ENCODE results near the gene TAX1BP3. TPM values are rescaled to one million over a fixed set of nuclear protein-coding genes. Genes with fewer than 3 reads are reported as not detected.

Gene TAX1BP3
- total RNA-seq, 1 donor from 2014 or later = 148 TPM

- peaks cover 40% of the 10 kb centered on the region for H3K36me3 Mint-ChIP-seq (ENCODE audit: low read depth, unreplicated experiment)
- H3K9me3 Mint-ChIP-seq (ENCODE audit: unreplicated experiment) = no peaks in the 10 kb centered on the region
- DNase-seq (ENCODE audit: low spot score) = no peak
- no peak for TF ChIP-seq CTCF (IDR thresholded peaks at IDR 0.05; ENCODE audit: unreplicated experiment)
- H3K4me3 Mint-ChIP-seq (ENCODE audit: unreplicated experiment) = no peak overlapping the region
- no peak overlapping the region for H3K27ac Mint-ChIP-seq (ENCODE audit: unreplicated experiment)
- no peaks in the 10 kb centered on the region for H3K4me1 Mint-ChIP-seq (ENCODE audit: unreplicated experiment)
- H3K27me3 Mint-ChIP-seq (ENCODE audit: unreplicated experiment) = peaks cover 1% of the 10 kb centered on the region
Observed at GRCh38 chr17:3621146-3621720, 47.1 kb downstream of the TAX1BP3 start.

GRCh38 chr17:3615160-3615870 is 53.1 kb downstream of the TAX1BP3 start:
- no peak overlapping the region for H3K4me3 Mint-ChIP-seq (ENCODE audit: unreplicated experiment)
- no peak for TF ChIP-seq CTCF (IDR thresholded peaks at IDR 0.05; ENCODE audit: unreplicated experiment)
- no peaks in the 10 kb centered on the region for H3K9me3 Mint-ChIP-seq (ENCODE audit: unreplicated experiment)
- H3K27ac Mint-ChIP-seq (ENCODE audit: unreplicated experiment) = no peak overlapping the region
- no peak for DNase-seq (ENCODE audit: low spot score)
- peaks cover 1% of the 10 kb centered on the region for H3K27me3 Mint-ChIP-seq (ENCODE audit: unreplicated experiment)
- H3K4me1 Mint-ChIP-seq (ENCODE audit: unreplicated experiment) = no peaks in the 10 kb centered on the region
- H3K36me3 Mint-ChIP-seq (ENCODE audit: low read depth, unreplicated experiment) = peaks cover 40% of the 10 kb centered on the region

GRCh38 chr17:3613124-3613523 is 55.3 kb downstream of the TAX1BP3 start:
- H3K9me3 Mint-ChIP-seq (ENCODE audit: unreplicated experiment) = no peaks in the 10 kb centered on the region
- TF ChIP-seq CTCF (IDR thresholded peaks at IDR 0.05; ENCODE audit: unreplicated experiment) = no peak
- no peaks in the 10 kb centered on the region for H3K27me3 Mint-ChIP-seq (ENCODE audit: unreplicated experiment)
- H3K4me1 Mint-ChIP-seq (ENCODE audit: unreplicated experiment) = no peaks in the 10 kb centered on the region
- DNase-seq (ENCODE audit: low spot score) = no peak
- no peak overlapping the region for H3K27ac Mint-ChIP-seq (ENCODE audit: unreplicated experiment)
- H3K4me3 Mint-ChIP-seq (ENCODE audit: unreplicated experiment) = no peak overlapping the region
- H3K36me3 Mint-ChIP-seq (ENCODE audit: low read depth, unreplicated experiment) = peaks cover 40% of the 10 kb centered on the region

Other genes starting within 250 kb of the TAX1BP3 start
- not detected for gene OR1E2, start 234.7 kb downstream of the TAX1BP3 start, total RNA-seq (ENCODE audit: unreplicated experiment)
- not detected for gene SPATA22, start 196.8 kb downstream of the TAX1BP3 start, total RNA-seq (ENCODE audit: unreplicated experiment)
- not detected for gene ASPA, start 192.6 kb downstream of the TAX1BP3 start, total RNA-seq (ENCODE audit: unreplicated experiment)
- gene TRPV3, start 110.8 kb downstream of the TAX1BP3 start, total RNA-seq (ENCODE audit: unreplicated experiment) = not detected
- 5.5 TPM for gene TRPV1, start 59.2 kb downstream of the TAX1BP3 start, total RNA-seq (ENCODE audit: unreplicated experiment)
- gene SHPK, start 32.3 kb downstream of the TAX1BP3 start, total RNA-seq (ENCODE audit: unreplicated experiment) = 14.1 TPM
- 17.5 TPM for gene CTNS, start 31.8 kb downstream of the TAX1BP3 start, total RNA-seq (ENCODE audit: unreplicated experiment)
- gene EMC6, start 234 bp upstream of the TAX1BP3 start, total RNA-seq (ENCODE audit: unreplicated experiment) = 43.0 TPM
- gene P2RX5, start 27.6 kb upstream of the TAX1BP3 start, total RNA-seq (ENCODE audit: unreplicated experiment) = 0.36 TPM
- gene HASPIN, start 55.3 kb upstream of the TAX1BP3 start, total RNA-seq (ENCODE audit: unreplicated experiment) = 5.2 TPM
- gene ITGAE, start 132.6 kb upstream of the TAX1BP3 start, total RNA-seq (ENCODE audit: unreplicated experiment) = 30.0 TPM
- gene NCBP3, start 177.7 kb upstream of the TAX1BP3 start, total RNA-seq (ENCODE audit: unreplicated experiment) = 84.4 TPM
- 4.1 TPM for gene CAMKK1, start 224.5 kb upstream of the TAX1BP3 start, total RNA-seq (ENCODE audit: unreplicated experiment)
- gene P2RX1, start 247.9 kb upstream of the TAX1BP3 start, total RNA-seq (ENCODE audit: unreplicated experiment) = not detected